Neutrophil (primary cell): Measurements from ENCODE around the gene VPS35L.

Source experiments
- H3K27ac ChIP-seq: fragments of 200-600 bp; sonication (generic); 2 replicates; pipeline ENCODE4 v1.5.1; 2016; ENCODE audit warnings: mild to moderate bottlenecking, moderate library complexity
- H3K27me3 ChIP-seq: fragments of 200-600 bp; sonication (generic); 2 replicates; pipeline ENCODE4 v1.6.0; 2016; ENCODE audit warnings: mild to moderate bottlenecking
- H3K36me3 ChIP-seq: fragments of 200-600 bp; sonication (generic); 2 replicates; pipeline ENCODE4 v1.5.1; 2017
- H3K4me1 ChIP-seq, 2 experiments: fragments of 200-600 bp in 1 of 2; sonication (generic) in 1 of 2; 1 replicate in 1 of 2; 2 replicates in 1 of 2; pipeline versions ENCODE4 v1.5.1 to v1.6.1; 2013 to 2016; ENCODE audit warnings: low read depth in 1 of 2, low read length in 1 of 2, mild to moderate bottlenecking in 1 of 2, moderate library complexity in 1 of 2; ENCODE audit not compliant: control insufficient read depth in 1 of 2, insufficient read depth in 1 of 2
- H3K4me3 ChIP-seq, 2 experiments: fragments of 200-600 bp in 1 of 2; sonication (generic) in 1 of 2; 1 replicate in 1 of 2; 2 replicates in 1 of 2; pipeline ENCODE4 v1.5.1; 2013 to 2016; ENCODE audit warnings: low read depth in 1 of 2, low read length in 1 of 2, mild to moderate bottlenecking in 1 of 2, moderate library complexity in 1 of 2
- H3K9me3 ChIP-seq: fragments of 200-600 bp; sonication (generic); 2 replicates; pipeline ENCODE4 v1.5.1; 2016
- TF ChIP-seq, protein P1 (sequence below): fragments of 200-600 bp; sonication (generic); IDR thresholded peaks from 2 replicates; pipeline ENCODE4 v1.5.1; 2016; ENCODE audit warnings: antibody characterized with exemption

VPS35L gene

DNA sequence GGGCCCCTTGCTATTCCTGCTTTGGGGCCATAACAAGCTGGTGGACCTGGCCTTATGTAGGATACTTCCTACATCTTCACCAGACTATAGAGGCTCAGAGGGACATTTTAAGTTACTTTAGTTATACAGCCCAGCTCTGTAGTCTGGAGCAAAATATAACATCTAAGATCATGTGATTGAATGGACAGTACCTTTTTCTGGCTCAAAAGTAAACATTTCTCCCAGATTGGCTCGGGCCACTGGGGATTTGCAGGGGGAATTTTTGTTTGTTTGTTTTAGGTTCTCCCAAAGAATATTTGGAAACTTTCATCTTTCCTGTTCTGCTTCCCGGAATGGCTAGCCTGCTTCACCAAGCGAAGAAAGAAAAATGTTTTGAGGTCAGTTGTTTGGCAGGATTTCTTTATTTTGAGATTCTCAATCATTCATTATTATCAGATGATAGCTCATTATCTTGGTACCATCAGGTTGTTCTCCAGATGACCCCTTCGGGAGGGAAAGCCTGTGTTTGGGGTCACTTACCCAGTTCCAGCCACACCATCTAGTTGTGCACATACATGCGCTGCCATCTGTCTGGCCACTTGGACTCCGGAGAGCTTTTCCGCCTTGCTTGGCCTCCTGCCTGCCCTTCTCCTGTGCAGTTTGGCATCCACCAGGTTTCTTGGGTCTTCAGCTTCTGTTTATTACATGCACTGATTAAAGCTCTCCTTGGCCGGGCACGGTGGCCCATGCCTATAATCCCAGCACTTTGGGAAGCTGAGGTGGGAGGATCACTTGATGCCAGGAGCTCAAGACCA, 179.8 kb downstream of the VPS35L start:
- TF ChIP-seq, protein P1, sequence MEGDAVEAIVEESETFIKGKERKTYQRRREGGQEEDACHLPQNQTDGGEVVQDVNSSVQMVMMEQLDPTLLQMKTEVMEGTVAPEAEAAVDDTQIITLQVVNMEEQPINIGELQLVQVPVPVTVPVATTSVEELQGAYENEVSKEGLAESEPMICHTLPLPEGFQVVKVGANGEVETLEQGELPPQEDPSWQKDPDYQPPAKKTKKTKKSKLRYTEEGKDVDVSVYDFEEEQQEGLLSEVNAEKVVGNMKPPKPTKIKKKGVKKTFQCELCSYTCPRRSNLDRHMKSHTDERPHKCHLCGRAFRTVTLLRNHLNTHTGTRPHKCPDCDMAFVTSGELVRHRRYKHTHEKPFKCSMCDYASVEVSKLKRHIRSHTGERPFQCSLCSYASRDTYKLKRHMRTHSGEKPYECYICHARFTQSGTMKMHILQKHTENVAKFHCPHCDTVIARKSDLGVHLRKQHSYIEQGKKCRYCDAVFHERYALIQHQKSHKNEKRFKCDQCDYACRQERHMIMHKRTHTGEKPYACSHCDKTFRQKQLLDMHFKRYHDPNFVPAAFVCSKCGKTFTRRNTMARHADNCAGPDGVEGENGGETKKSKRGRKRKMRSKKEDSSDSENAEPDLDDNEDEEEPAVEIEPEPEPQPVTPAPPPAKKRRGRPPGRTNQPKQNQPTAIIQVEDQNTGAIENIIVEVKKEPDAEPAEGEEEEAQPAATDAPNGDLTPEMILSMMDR, result no peak
- H3K4me3 ChIP-seq, result no peak overlapping the region
- no peak overlapping the region for H3K27ac ChIP-seq
- no peaks in the 10 kb centered on the region for H3K36me3 ChIP-seq
- no peaks in the 10 kb centered on the region for H3K27me3 ChIP-seq
- no peaks in the 10 kb centered on the region for H3K4me1 ChIP-seq
- no peaks in the 10 kb centered on the region for H3K9me3 ChIP-seq

DNA sequence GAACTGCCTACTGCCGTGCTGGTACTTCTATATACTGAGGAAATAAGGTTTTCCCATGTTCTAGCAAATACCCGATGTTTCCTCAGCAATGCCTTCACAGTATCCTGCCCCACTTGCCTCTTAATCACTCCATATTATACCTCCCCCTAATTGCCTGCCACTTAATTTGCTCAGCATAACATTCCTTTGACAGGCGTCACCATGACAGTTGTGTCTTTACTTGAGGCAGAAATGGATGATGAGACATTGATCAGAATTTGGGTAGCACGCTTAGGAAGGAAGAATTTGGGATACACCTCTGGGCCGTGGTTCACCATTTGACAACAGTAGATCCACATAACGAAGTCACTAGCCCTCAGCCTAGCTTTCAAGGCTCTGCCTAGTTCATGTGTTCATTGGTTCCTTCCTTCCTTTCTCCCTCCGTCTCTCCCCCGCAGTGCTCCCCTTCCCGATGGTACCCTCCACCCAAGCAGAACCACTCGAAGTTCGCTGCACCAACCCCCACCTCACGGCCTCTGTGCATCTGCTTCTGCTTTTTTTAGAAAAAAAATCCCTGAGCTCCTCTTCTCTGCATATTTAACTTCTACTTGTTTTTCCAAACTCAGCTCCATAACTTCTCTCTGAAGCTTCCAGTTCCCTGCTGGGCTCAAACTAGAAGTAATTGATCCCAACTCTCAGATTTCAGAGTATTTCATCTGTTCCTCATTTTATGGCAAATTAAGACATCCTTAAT, 182.0 kb downstream of the VPS35L start:
- Histone ChIP-seq H3K27me3 (no peaks in the 10 kb centered on the region), H3K27ac (no peak overlapping the region), H3K4me1 (no peaks in the 10 kb centered on the region), H3K9me3 (no peaks in the 10 kb centered on the region), H3K36me3 (no peaks in the 10 kb centered on the region), H3K4me3 (no peak overlapping the region)
- TF ChIP-seq, protein P1, result no peak

- Histone ChIP-seq H3K4me3 (no peak overlapping the region), H3K36me3 (no peaks in the 10 kb centered on the region), H3K27ac (no peak overlapping the region), H3K4me1 (no peaks in the 10 kb centered on the region), H3K9me3 (no peaks in the 10 kb centered on the region), H3K27me3 (no peaks in the 10 kb centered on the region)
- TF ChIP-seq, protein P1, result no peak
These were observed 185.9 kb downstream of the VPS35L start for GRCh38 chr16:19741354-19741753.

GRCh38 chr16:19743816-19744159, 188.3 kb downstream of the VPS35L start:
- H3K4me3 ChIP-seq, result no peak overlapping the region
- H3K9me3 ChIP-seq, result no peaks in the 10 kb centered on the region
- no peaks in the 10 kb centered on the region for H3K4me1 ChIP-seq
- TF ChIP-seq, protein P1, result no peak
- H3K36me3 ChIP-seq, result no peaks in the 10 kb centered on the region
- H3K27ac ChIP-seq, result no peak overlapping the region
- H3K27me3 ChIP-seq, result no peaks in the 10 kb centered on the region

- TF ChIP-seq, protein P1, result no peak
- Histone ChIP-seq H3K27ac (no peak overlapping the region), H3K9me3 (no peaks in the 10 kb centered on the region), H3K4me3 (no peak overlapping the region), H3K36me3 (no peaks in the 10 kb centered on the region), H3K27me3 (no peaks in the 10 kb centered on the region), H3K4me1 (no peaks in the 10 kb centered on the region)
These were observed 189.2 kb downstream of the VPS35L start for GRCh38 chr16:19744670-19745069.
